Measurements from ENCODE around the gene MICALL1.

- TF ChIP-seq ZNF274 (IDR thresholded peaks at IDR 0.05; ENCODE audit: borderline replicate concordance, low read depth, low read length) = no peak
- no peak for TF ChIP-seq POLR2B (IDR thresholded peaks at IDR 0.05; ENCODE audit: low read depth, partially characterized antibody)
- TF ChIP-seq CTCF (IDR thresholded peaks at IDR 0.05 in 2 of 3, conservative IDR thresholded peaks at IDR 0.05 in 1 of 3; ENCODE audit: insufficient read depth in 2 of 3, low read depth in 1 of 3, low read length in 3 of 3) = no peak
- no peak for TF ChIP-seq HLTF (IDR thresholded peaks at IDR 0.05)
- TF ChIP-seq ZNF57 (CRISPR knock-in tag; IDR thresholded peaks at IDR 0.05) = no peak
- no peak for TF ChIP-seq HIVEP1 (CRISPR knock-in tag; IDR thresholded peaks at IDR 0.05)
- no peak for TF ChIP-seq E2F4 (CRISPR knock-in tag; IDR thresholded peaks at IDR 0.05; ENCODE audit: low read depth)
- no peak for TF ChIP-seq ZNF696 (CRISPR knock-in tag; conservative IDR thresholded peaks at IDR 0.05)
Measured at GRCh38 chr22:37968452-37969251, 62.6 kb downstream of the MICALL1 start.

Data from K562 (cell line).